H9 (cell line): ENCODE measurements around the gene KIF22. TPM values are rescaled to one million over a fixed set of nuclear protein-coding genes. Genes with fewer than 3 reads are reported as not detected.

Experiments
- DNase-seq: peaks from one replicate; pipeline ENCODE4 v3.0.0-alpha.2; 2017
- H2AFZ ChIP-seq: one replicate; pipeline ENCODE4 v1.6.1; 2013; ENCODE audit warnings: mild to moderate bottlenecking, low read length, control low read depth, moderate library complexity
- H2AK5ac ChIP-seq: 2 replicates; pipeline ENCODE4 v1.6.1; 2013; ENCODE audit warnings: low read length, control low read depth, mixed read lengths; ENCODE audit not compliant: insufficient read length
- H2BK120ac ChIP-seq: one replicate; pipeline ENCODE4 v1.6.1; 2013; ENCODE audit warnings: low read depth, mild to moderate bottlenecking, low read length, control low read depth, inconsistent platforms; ENCODE audit not compliant: poor library complexity, severe bottlenecking
- H2BK12ac ChIP-seq: 2 replicates; pipeline ENCODE4 v1.6.1; 2013; ENCODE audit warnings: low read length, control low read depth, mixed read lengths, low read depth; ENCODE audit not compliant: insufficient read length
- H2BK15ac ChIP-seq: 2 replicates; pipeline ENCODE4 v1.6.1; 2013; ENCODE audit warnings: low read depth, low read length, control low read depth
- H2BK20ac ChIP-seq: one replicate; pipeline ENCODE4 v1.6.1; 2013; ENCODE audit warnings: low read depth, mild to moderate bottlenecking, low read length, control low read depth, inconsistent platforms; ENCODE audit not compliant: poor library complexity, severe bottlenecking
- H2BK5ac ChIP-seq: 2 replicates; pipeline ENCODE4 v1.6.1; 2013; ENCODE audit warnings: low read length, control low read depth, mixed read lengths; ENCODE audit not compliant: insufficient read length
- H3K14ac ChIP-seq: 2 replicates; pipeline ENCODE4 v1.6.1; 2013; ENCODE audit warnings: low read length, control low read depth; ENCODE audit not compliant: insufficient read depth
- H3K18ac ChIP-seq: 2 replicates; pipeline ENCODE4 v1.6.1; 2013; ENCODE audit warnings: low read depth, mild to moderate bottlenecking, mixed read lengths, low read length, control low read depth; ENCODE audit not compliant: insufficient read length
- H3K23ac ChIP-seq: 2 replicates; pipeline ENCODE4 v1.6.1; 2013; ENCODE audit warnings: low read length, control low read depth, mixed read lengths, low read depth; ENCODE audit not compliant: insufficient read length
- H3K23me2 ChIP-seq: 2 replicates; pipeline ENCODE4 v1.6.1; 2013; ENCODE audit warnings: low read depth, mild to moderate bottlenecking, mixed read lengths, low read length, control low read depth; ENCODE audit not compliant: insufficient read length, poor library complexity, severe bottlenecking
- H3K27ac ChIP-seq: 2 replicates; pipeline ENCODE4 v1.5.1; 2013; ENCODE audit warnings: low read length, control low read depth, mixed read lengths, low read depth; ENCODE audit not compliant: insufficient read length
- H3K27me3 ChIP-seq: 2 replicates; pipeline ENCODE4 v1.6.1; 2013; ENCODE audit warnings: low read length, control low read depth, inconsistent platforms; ENCODE audit not compliant: insufficient read depth
- H3K4ac ChIP-seq: 2 replicates; pipeline ENCODE4 v1.6.1; 2013; ENCODE audit warnings: low read depth, mild to moderate bottlenecking, control low read depth, inconsistent platforms, low read length, moderate library complexity
- H3K4me1 ChIP-seq: 2 replicates; pipeline ENCODE4 v1.6.1; 2013; ENCODE audit warnings: low read length, control low read depth, inconsistent platforms; ENCODE audit not compliant: insufficient read depth
- H3K4me2 ChIP-seq: 2 replicates; pipeline ENCODE4 v1.6.1; 2013; ENCODE audit warnings: low read length, control low read depth, mixed read lengths; ENCODE audit not compliant: insufficient read length, insufficient read depth
- H3K56ac ChIP-seq: 2 replicates; pipeline ENCODE4 v1.6.1; 2013; ENCODE audit warnings: low read depth, mild to moderate bottlenecking, mixed read lengths, low read length, control low read depth; ENCODE audit not compliant: insufficient read length
- H3K79me1 ChIP-seq: 2 replicates; pipeline ENCODE4 v1.6.1; 2013; ENCODE audit warnings: low read depth, mild to moderate bottlenecking, moderate library complexity, low read length, control low read depth, inconsistent platforms; ENCODE audit not compliant: insufficient read depth, poor library complexity, severe bottlenecking
- H3K79me2 ChIP-seq: 2 replicates; pipeline ENCODE4 v1.6.1; 2013; ENCODE audit warnings: low read length, control low read depth, inconsistent platforms; ENCODE audit not compliant: insufficient read depth
- H3K9ac ChIP-seq: 2 replicates; pipeline ENCODE4 v1.6.1; 2013; ENCODE audit warnings: low read length, control low read depth, mixed read lengths; ENCODE audit not compliant: insufficient read length; ENCODE audit errors: extremely low read depth
- H3K9me3 ChIP-seq: one replicate; pipeline ENCODE4 v1.6.1; 2013; ENCODE audit warnings: low read depth, low read length, inconsistent platforms; ENCODE audit not compliant: control insufficient read depth
- H3T11ph ChIP-seq: one replicate; pipeline ENCODE4 v1.6.1; 2013; ENCODE audit warnings: mild to moderate bottlenecking, low read length, control low read depth, inconsistent platforms
- H4K20me1 ChIP-seq: one replicate; pipeline ENCODE4 v1.6.1; 2013; ENCODE audit not compliant: control insufficient read depth, insufficient read length, insufficient read depth
- H4K5ac ChIP-seq: 2 replicates; pipeline ENCODE4 v1.6.1; 2013; ENCODE audit warnings: low read depth, mild to moderate bottlenecking, mixed read lengths, low read length, control low read depth; ENCODE audit not compliant: insufficient read length
- H4K8ac ChIP-seq: replicated peaks from 2 replicates; pipeline ENCODE4 v1.6.1; 2013; ENCODE audit warnings: low read length, control low read depth, mixed read lengths, low read depth; ENCODE audit not compliant: insufficient read length
- H4K91ac ChIP-seq: 2 replicates; pipeline ENCODE4 v1.6.1; 2013; ENCODE audit warnings: low read depth, mild to moderate bottlenecking, moderate library complexity, mixed read lengths, low read length, control low read depth; ENCODE audit not compliant: insufficient read length
- H3K27ac Mint-ChIP-seq, 3 experiments: 2 replicates in 2 of 3; 3 replicates in 1 of 3; pipeline ENCODE4 v1.8.0; 2020 to 2021; ENCODE audit warnings: mixed read lengths in 3 of 3, mild to moderate bottlenecking in 1 of 3, moderate library complexity in 1 of 3
- H3K27me3 Mint-ChIP-seq: 2 replicates; pipeline ENCODE4 v1.8.0; 2021; ENCODE audit warnings: low read depth, mild to moderate bottlenecking, moderate library complexity, mixed read lengths
- H3K36me3 Mint-ChIP-seq, 3 experiments: 2 replicates in 2 of 3; 3 replicates in 1 of 3; pipeline ENCODE4 v1.8.0; 2020 to 2021; ENCODE audit warnings: low read depth in 3 of 3, mixed read lengths in 3 of 3; ENCODE audit not compliant: insufficient read depth in 1 of 3
- H3K4me1 Mint-ChIP-seq, 2 experiments: 2 replicates each; pipeline ENCODE4 v1.8.0; 2020; ENCODE audit warnings: mixed read lengths in 2 of 2
- H3K4me3 Mint-ChIP-seq, 2 experiments: 2 replicates in 1 of 2; 3 replicates in 1 of 2; pipeline ENCODE4 v1.8.0; 2020 to 2021; ENCODE audit warnings: mild to moderate bottlenecking in 2 of 2, mixed read lengths in 2 of 2, moderate library complexity in 1 of 2
- H3K9me3 Mint-ChIP-seq, 2 experiments: 2 replicates in 1 of 2; 3 replicates in 1 of 2; pipeline ENCODE4 v1.8.0; 2020; ENCODE audit warnings: mild to moderate bottlenecking in 2 of 2, mixed read lengths in 2 of 2, moderate library complexity in 1 of 2
- WGBS: extraction: QIAGEN DNeasy Blood & Tissue Kit; methylation state at CpG from one replicate; pipeline ENCODE4 v1.1.7; 2013; ENCODE audit warnings: missing lambda C conversion rate, low lambda C conversion rate, mixed read lengths; ENCODE audit not compliant: insufficient read length; ENCODE audit errors: extremely low coverage; 5-methylcytosine and 5-hydroxymethylcytosine counted together
- total RNA-seq: library from RNA; stranded (reverse); gene quantifications from 2 replicates; pipeline ENCODE4 v1.2.1, GENCODE V29; 2021
- TF ChIP-seq, protein P1 (sequence below): fragments of 200-600 bp; sonication (generic); conservative IDR thresholded peaks from 3 replicates; pipeline ENCODE4 v1.8.0; 2021; ENCODE audit warnings: antibody characterized with exemption, mild to moderate bottlenecking

Gene KIF22
- total RNA-seq, 1 experiment from 2014 or later = 151 TPM

- no peak overlapping the region for H3T11ph ChIP-seq
- Mint-ChIP-seq H3K27ac (no peak overlapping the region), H3K4me1 (no peaks in the 10 kb centered on the region), H3K27me3 (no peaks in the 10 kb centered on the region), H3K4me3 (no peak overlapping the region), H3K9me3 (no peaks in the 10 kb centered on the region), H3K36me3 (no peaks in the 10 kb centered on the region)
- no peak overlapping the region for H2AK5ac ChIP-seq
- no peak overlapping the region for H3K4ac ChIP-seq
- H4K20me1 ChIP-seq = no peaks in the 10 kb centered on the region
- no peak overlapping the region for H2AFZ ChIP-seq
- H3K27ac ChIP-seq = no peak overlapping the region
- H4K5ac ChIP-seq = no peak overlapping the region
- no peak overlapping the region for H2BK5ac ChIP-seq
- DNase-seq = no peak
- TF ChIP-seq, protein P1, sequence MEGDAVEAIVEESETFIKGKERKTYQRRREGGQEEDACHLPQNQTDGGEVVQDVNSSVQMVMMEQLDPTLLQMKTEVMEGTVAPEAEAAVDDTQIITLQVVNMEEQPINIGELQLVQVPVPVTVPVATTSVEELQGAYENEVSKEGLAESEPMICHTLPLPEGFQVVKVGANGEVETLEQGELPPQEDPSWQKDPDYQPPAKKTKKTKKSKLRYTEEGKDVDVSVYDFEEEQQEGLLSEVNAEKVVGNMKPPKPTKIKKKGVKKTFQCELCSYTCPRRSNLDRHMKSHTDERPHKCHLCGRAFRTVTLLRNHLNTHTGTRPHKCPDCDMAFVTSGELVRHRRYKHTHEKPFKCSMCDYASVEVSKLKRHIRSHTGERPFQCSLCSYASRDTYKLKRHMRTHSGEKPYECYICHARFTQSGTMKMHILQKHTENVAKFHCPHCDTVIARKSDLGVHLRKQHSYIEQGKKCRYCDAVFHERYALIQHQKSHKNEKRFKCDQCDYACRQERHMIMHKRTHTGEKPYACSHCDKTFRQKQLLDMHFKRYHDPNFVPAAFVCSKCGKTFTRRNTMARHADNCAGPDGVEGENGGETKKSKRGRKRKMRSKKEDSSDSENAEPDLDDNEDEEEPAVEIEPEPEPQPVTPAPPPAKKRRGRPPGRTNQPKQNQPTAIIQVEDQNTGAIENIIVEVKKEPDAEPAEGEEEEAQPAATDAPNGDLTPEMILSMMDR = no peak
- H3K23ac ChIP-seq = no peak overlapping the region
- H3K27me3 ChIP-seq = no peaks in the 10 kb centered on the region
- H3K9ac ChIP-seq = no peak overlapping the region
- H3K14ac ChIP-seq = no peak overlapping the region
- H3K23me2 ChIP-seq = peaks cover 4% of the 10 kb centered on the region
- H3K56ac ChIP-seq = no peak overlapping the region
- no peak overlapping the region for H2BK12ac ChIP-seq
- H4K8ac ChIP-seq = no peak overlapping the region
- H2BK120ac ChIP-seq = no peak overlapping the region
- H3K79me2 ChIP-seq = no peaks in the 10 kb centered on the region
- no peaks in the 10 kb centered on the region for H3K79me1 ChIP-seq
- peaks cover 2% of the 10 kb centered on the region; the same call in 1 of the 2 replicates for H3K4me1 ChIP-seq
- no peak overlapping the region for H3K4me2 ChIP-seq
- no peak overlapping the region for H3K18ac ChIP-seq
- no peak overlapping the region for H4K91ac ChIP-seq
- no peak overlapping the region for H2BK15ac ChIP-seq
- no peak overlapping the region for H2BK20ac ChIP-seq
- no CpG with 5 or more reads among the region's 15 CpGs for WGBS
- no peaks in the 10 kb centered on the region for H3K9me3 ChIP-seq
Measured at GRCh38 chr16:29836623-29837022, 46.1 kb downstream of the KIF22 start.
